Gastrocnemius medialis (tissue), 4 donors: ENCODE results near the gene RASSF5.

ENCODE experiments used
- CTCF ChIP-seq, 5 experiments: fragments of 450-650 bp in 3 of 5; fragments of 200-600 bp in 2 of 5; sonication (generic) in 2 of 5; IDR thresholded peaks in 4 of 5; conservative IDR thresholded peaks in 1 of 5; 1 replicate in 4 of 5; 2 replicates in 1 of 5; pipeline ENCODE4 v1.5.1; 2016 to 2019; ENCODE audit warnings: antibody characterized with exemption in 5 of 5, mild to moderate bottlenecking in 3 of 5, moderate library complexity in 3 of 5
- POLR2A ChIP-seq, 2 donors: fragments of 450-650 bp; IDR thresholded peaks; one replicate each; pipeline ENCODE4 v1.6.1; 2017; ENCODE audit warnings: antibody characterized with exemption in 2 of 2, mild to moderate bottlenecking in 2 of 2, moderate library complexity in 2 of 2

- no peak for TF ChIP-seq CTCF (IDR thresholded peaks at IDR 0.05 in 4 of 5, conservative IDR thresholded peaks at IDR 0.05 in 1 of 5)
- TF ChIP-seq POLR2A (IDR thresholded peaks at IDR 0.05): no peak
Observed at GRCh38 chr1:206551296-206551985, 44.1 kb downstream of the RASSF5 start.
